HG02973 (cell line): ENCODE data around the gene ALDH1B1.

Experiments used
- ATAC-seq: cut with Tn5 transposase; IDR thresholded peaks from one replicate; pipeline ENCODE4 v1.9.1; 2021; ENCODE audit warnings: moderate library complexity; ENCODE audit not compliant: unreplicated experiment

Gene ALDH1B1

DNA sequence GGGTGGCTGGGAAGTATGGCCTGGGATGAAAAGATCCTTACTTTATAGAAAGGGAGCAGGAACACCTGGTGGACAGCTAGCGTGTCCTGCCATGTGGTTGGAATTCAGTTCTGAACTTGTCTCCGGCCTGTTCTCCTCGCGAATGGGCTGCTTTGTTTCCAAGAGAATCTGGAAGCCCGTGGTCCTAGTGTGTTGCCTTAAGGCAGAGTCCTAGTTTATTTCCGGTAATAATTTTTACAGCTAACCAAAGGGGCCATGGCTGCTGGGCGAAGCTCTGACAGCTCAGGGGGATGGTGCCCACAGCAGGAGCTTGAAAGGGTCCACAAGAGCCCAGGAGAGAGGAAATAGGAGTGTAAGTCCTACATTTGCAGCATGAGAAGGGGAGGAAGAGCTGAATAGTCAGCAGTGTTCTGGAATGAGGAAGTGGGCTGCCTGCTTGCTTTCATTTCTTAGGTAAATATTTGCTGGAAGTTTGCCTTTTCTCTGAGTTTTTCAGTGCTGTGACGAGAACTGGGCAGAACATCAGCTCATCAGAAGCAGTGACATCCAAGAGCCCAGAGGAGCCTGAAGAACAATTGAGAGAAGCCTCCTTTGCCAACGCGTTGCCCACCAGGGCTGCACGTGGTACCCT, 44.8 kb downstream of the ALDH1B1 start:
- ATAC-seq, result no peak

DNA sequence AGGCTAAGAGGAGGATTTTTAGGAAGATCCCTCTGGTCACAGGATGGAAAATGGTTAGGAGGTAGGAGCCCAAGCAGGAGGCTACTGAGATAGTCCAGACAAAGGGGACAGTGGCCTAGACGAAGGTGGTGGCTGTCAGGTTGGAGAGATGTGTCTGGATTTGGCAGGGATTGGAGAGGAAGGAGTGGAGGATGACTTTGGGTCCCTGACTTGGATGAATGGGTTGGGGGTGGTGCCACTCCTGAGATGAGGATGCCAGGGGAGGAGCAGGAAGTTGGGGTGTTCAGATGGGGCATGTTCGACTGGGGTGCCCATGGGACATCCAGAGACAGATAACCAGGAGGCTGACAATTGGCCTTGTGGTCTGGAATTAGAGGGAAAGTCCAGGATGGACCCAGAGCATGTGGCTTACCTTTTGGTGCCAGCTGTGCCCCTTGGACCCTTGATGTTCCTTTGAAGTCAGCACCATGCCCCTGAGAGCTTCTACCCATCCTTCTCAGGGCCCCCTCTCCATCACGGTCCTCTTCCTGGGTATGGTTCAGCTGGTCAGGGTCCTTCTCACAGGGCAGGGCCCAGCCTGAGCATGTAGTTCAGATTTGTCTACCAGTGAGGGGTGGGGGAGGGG, 46.9 kb downstream of the ALDH1B1 start:
- ATAC-seq, result no peak

- no peak for ATAC-seq
These were observed 47.4 kb downstream of the ALDH1B1 start for GRCh38 chr9:38439916-38440301.

DNA sequence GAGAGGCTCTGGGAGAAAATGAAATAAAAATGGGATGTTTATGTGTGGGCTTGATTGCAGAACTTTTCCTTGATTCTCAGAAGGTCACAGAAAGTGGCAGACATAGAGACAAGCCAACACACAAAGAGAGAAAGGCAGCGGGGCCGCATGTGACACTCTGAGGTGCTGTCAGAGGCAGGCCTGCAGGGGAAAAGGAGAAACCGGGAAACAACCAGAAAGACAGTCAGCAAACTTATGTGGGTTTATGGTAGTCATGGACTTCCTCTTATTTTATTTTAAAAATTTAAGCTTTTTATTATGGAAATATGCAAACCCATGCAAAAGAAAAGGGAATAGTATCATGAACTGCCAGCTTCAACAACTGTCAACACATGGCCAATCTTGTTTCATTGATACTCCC, 48.0 kb downstream of the ALDH1B1 start:
- ATAC-seq, result no peak

DNA sequence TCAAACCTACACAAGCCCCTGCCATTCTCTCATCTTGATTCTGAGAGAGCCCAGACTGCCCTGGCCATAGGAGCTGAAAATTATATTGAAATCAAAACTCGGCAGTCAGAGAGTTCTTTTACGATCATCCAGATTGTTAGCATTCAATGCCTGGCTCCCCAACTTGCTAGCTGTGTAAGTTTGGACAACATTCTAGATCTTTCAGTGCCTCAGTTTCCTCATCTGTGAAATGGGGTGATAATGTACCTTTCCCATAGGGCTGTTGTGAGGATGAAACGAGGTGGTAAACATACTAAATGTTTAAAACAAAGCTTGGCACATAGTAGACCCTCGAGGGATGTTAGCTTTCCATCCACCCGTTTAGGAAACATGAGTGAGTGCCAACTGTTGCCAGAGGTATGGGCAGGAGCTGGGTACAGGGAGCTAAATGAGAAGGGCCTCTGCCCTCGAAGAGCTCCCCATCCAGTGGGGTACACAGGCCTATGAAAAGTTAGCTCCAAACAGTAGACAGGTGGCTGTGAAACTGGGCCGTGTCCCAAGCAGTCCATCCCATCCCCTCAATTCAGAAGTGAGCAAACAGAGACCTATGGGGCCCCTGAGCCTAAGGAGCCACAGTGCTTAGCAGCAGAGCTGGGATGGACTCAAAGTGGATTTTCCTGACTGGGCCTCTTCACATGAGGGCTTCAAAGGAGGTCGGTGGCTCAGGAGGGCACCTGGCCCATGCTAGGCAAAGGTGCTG, 49.0 kb downstream of the ALDH1B1 start:
- ATAC-seq, result no peak

DNA sequence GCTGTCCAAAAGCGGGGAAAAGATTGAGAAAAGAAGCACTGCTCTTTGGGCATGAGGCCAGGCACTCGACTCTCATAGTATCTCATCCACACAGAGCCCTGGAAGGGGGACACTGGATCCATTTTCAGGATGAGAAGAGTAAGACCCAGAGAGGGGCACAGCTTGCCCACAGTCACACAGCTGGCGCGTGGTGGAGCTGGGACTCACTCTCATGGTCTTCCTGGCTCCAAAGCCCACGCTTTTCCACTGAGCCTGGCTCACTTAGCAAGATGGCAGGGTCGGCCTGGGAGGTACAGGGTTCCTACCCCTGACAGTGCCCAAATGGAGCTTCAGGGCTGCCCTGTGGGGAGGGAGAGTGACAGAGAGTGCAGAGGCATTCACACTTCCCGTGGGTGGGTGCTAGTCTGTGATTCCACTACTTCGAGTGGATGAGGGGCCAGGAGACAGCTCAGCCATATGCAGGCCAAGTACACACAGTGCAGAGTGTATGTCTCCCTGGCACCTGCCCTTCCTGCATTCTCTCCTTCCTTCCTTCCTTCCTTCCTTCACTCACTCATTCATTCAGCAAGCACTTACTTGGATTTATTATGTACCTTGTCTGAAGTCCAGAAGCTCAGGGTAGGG, 50.1 kb downstream of the ALDH1B1 start:
- ATAC-seq, result no peak

DNA sequence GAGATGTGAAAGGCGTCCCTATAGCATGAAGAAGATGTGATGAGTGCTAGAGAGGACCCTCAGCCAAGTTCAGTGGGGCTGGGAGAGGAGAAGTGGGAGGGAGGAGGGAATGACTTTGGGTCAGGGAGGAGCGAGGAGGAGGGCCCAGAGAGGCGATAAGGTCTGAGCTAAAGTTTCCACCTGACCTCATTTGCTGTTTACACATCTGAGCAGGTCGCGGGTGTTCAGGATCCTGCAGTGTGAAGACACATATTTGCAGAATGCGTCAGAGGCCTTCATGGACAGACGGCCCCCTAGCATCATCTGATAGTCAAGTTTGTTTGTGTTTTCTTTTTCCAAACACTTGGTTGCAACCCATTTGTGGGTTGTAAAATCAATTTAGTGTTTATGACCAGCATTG, 50.7 kb downstream of the ALDH1B1 start:
- no peak for ATAC-seq

GRCh38 chr9:38443597-38443996, 51.1 kb downstream of the ALDH1B1 start:
- no peak for ATAC-seq

- ATAC-seq, result peak; percentile 84
These were observed 52.9 kb downstream of the ALDH1B1 start for GRCh38 chr9:38445154-38446043.

- ATAC-seq, result no peak
These were observed 55.2 kb downstream of the ALDH1B1 start for GRCh38 chr9:38447703-38448102.
